ENCODE results near the gene TMEM158. TPM values are rescaled to one million over a fixed set of nuclear protein-coding genes. Genes with fewer than 3 reads are reported as not detected.

Gene TMEM158
- polyA plus RNA-seq, 1 of the 3 experiments (the other 2 are of a cell fraction): 76.4 TPM

GRCh38 chr3:45252826-45253225 is 26.7 kb upstream of the TMEM158 start:
- CTCF ChIA-PET: interaction anchor here (0.6 to 1.5 kb wide), 2 partner anchors 35 to 525 kb away, joined by 3 read pairs; no protein-coding TSS in a partner anchor
- Histone ChIP-seq H3K4me1 (ENCODE audit: control insufficient read depth in 1 of 2, insufficient read depth in 2 of 2, low read depth in 1 of 2, low read length in 1 of 2) (no peaks in the 10 kb centered on the region; a peak in 1 of 4 replicates), H3K27me3 (ENCODE audit: insufficient read depth) (no peaks in the 10 kb centered on the region), H4K20me1 (ENCODE audit: insufficient read depth) (no peaks in the 10 kb centered on the region), H3K27ac (ENCODE audit: low read depth in 2 of 2, low read length in 1 of 2) (no peak overlapping the region), H3K4me2 (no peak overlapping the region), H3K9me2 (no peaks in the 10 kb centered on the region), H3K4me3 (ENCODE audit: low read depth in 2 of 2, low read length in 1 of 2) (no peak overlapping the region), H3K79me2 (ENCODE audit: insufficient read depth) (no peaks in the 10 kb centered on the region), H3K9me3 (no peaks in the 10 kb centered on the region), H3K36me3 (replicated peaks in 1 of 2; ENCODE audit: control insufficient read depth in 1 of 2, insufficient read depth in 2 of 2, low read length in 1 of 2) (no peaks in the 10 kb centered on the region), H2AFZ (ENCODE audit: low read depth) (no peak overlapping the region), H3K9ac (no peak overlapping the region), H3F3A (replicated peaks; ENCODE audit: insufficient read depth) (no peaks in the 10 kb centered on the region)
- TF ChIP-seq FOSL2 (IDR thresholded peaks at IDR 0.05; ENCODE audit: borderline replicate concordance, low read depth) (no peak), EZH2phosphoT487 (IDR thresholded peaks at IDR 0.05; ENCODE audit: borderline replicate concordance, low read depth) (no peak), MXI1 (IDR thresholded peaks at IDR 0.05; ENCODE audit: low read depth, low read length) (no peak), TAF1 (IDR thresholded peaks at IDR 0.05; ENCODE audit: borderline replicate concordance, low read depth, low read length) (no peak), RCOR1 (IDR thresholded peaks at IDR 0.05; ENCODE audit: low read length) (no peak), JUND (IDR thresholded peaks at IDR 0.05) (no peak), RXRA (IDR thresholded peaks at IDR 0.05; ENCODE audit: borderline replicate concordance, low read depth) (no peak)
- TF ChIP-seq, protein P1, sequence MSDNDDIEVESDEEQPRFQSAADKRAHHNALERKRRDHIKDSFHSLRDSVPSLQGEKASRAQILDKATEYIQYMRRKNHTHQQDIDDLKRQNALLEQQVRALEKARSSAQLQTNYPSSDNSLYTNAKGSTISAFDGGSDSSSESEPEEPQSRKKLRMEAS (IDR thresholded peaks at IDR 0.05; ENCODE audit: low read depth): no peak
- WGBS (ENCODE audit: low lambda C conversion rate): 87% methylated on average over 5 of the region's 5 CpGs
- no peak for DNase-seq
- POLR2A ChIA-PET: no interaction called here

DNA sequence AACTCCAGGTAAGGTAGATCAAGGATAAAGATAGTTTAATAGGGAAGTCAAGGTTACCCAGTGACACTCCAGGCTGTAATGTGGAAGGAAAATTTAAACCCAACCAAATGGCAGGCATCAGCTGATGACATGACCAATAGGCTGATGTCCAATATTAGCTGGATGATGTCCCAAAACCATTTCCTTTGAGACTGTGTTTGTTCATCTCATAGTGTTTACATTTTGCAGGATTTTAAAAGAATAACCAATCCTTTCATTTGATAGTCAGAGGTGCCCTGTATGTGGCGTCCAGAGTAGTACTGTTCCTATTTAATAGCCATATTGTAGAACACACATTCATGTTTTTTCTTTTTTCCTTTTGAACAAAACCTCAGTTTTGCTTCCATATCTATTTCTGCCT is 23.3 kb upstream of the TMEM158 start:
- ChIA-PET CTCF (interaction anchor here (0.7 to 1.0 kb wide), 2 partner anchors 10 to 130 kb away, joined by 3 read pairs; no protein-coding TSS in a partner anchor), POLR2A (no interaction called here)
- DNase-seq: no peak
- Histone ChIP-seq H3K4me1 (ENCODE audit: control insufficient read depth in 1 of 2, insufficient read depth in 2 of 2, low read depth in 1 of 2, low read length in 1 of 2) (no peaks in the 10 kb centered on the region; a peak in 1 of 4 replicates), H3K27ac (ENCODE audit: low read depth in 2 of 2, low read length in 1 of 2) (no peak overlapping the region), H3K9ac (no peak overlapping the region), H3K9me3 (no peaks in the 10 kb centered on the region), H3K4me3 (ENCODE audit: low read depth in 2 of 2, low read length in 1 of 2) (no peak overlapping the region), H3K79me2 (ENCODE audit: insufficient read depth) (no peaks in the 10 kb centered on the region), H3K4me2 (no peak overlapping the region), H3K9me2 (no peaks in the 10 kb centered on the region), H2AFZ (ENCODE audit: low read depth) (no peak overlapping the region), H3K27me3 (ENCODE audit: insufficient read depth) (no peaks in the 10 kb centered on the region), H4K20me1 (ENCODE audit: insufficient read depth) (no peaks in the 10 kb centered on the region), H3K36me3 (replicated peaks in 1 of 2; ENCODE audit: control insufficient read depth in 1 of 2, insufficient read depth in 2 of 2, low read length in 1 of 2) (no peaks in the 10 kb centered on the region), H3F3A (replicated peaks; ENCODE audit: insufficient read depth) (no peaks in the 10 kb centered on the region)
- TF ChIP-seq IRF3 (IDR thresholded peaks at IDR 0.05; ENCODE audit: low read depth, low read length) (no peak), YY1 (IDR thresholded peaks at IDR 0.05; ENCODE audit: low read depth) (no peak), TAF1 (IDR thresholded peaks at IDR 0.05; ENCODE audit: borderline replicate concordance, low read depth, low read length) (no peak), TCF12 (IDR thresholded peaks at IDR 0.05) (no peak), SIN3A (IDR thresholded peaks at IDR 0.05; ENCODE audit: borderline replicate concordance, low read depth, low read length) (no peak), NRF1 (IDR thresholded peaks at IDR 0.05; ENCODE audit: low read depth, low read length) (no peak), GATA2 (CRISPR knock-in tag; IDR thresholded peaks at IDR 0.05) (no peak)
- TF ChIP-seq, protein P2, sequence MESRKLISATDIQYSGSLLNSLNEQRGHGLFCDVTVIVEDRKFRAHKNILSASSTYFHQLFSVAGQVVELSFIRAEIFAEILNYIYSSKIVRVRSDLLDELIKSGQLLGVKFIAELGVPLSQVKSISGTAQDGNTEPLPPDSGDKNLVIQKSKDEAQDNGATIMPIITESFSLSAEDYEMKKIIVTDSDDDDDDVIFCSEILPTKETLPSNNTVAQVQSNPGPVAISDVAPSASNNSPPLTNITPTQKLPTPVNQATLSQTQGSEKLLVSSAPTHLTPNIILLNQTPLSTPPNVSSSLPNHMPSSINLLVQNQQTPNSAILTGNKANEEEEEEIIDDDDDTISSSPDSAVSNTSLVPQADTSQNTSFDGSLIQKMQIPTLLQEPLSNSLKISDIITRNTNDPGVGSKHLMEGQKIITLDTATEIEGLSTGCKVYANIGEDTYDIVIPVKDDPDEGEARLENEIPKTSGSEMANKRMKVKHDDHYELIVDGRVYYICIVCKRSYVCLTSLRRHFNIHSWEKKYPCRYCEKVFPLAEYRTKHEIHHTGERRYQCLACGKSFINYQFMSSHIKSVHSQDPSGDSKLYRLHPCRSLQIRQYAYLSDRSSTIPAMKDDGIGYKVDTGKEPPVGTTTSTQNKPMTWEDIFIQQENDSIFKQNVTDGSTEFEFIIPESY (IDR thresholded peaks at IDR 0.05; ENCODE audit: borderline replicate concordance, low read depth): no peak
- WGBS (ENCODE audit: low lambda C conversion rate): 81% methylated on average over 1 of the region's 1 CpG

All from SK-N-SH (cell line).